K562 (cell line): Measurements from ENCODE around the gene NMNAT2. TPM values are rescaled to one million over a fixed set of nuclear protein-coding genes. Genes with fewer than 3 reads are reported as not detected.
"Not testable (repeated sequence)": the region's sequence is repeated elsewhere in the genome, so short reads cannot be mapped to it uniquely, and the experiment has no call there.

Source experiments
- ATAC-seq: fragments of 200-7000 bp; cut with Tn5 transposase; 3 replicates; pipeline ENCODE4 v1.9.1; 2020; ENCODE audit warnings: moderate library complexity
- BruUV-seq: library from RNA; stranded (reverse); fragments of 400-500 nt; replicated peaks from 2 replicates; lab custom pipeline; 2021; lab: Mats Ljungman, UMichigan
- CTCF ChIA-PET: fragments of 300-600 bp; formaldehyde crosslinking; extraction: SDS; loops from one replicate; lab custom pipeline; 2021; ENCODE audit warnings: low intra/inter-chr PET ratio; lab: Yijun Ruan, JAX
- POLR2A ChIA-PET: fragments of 300-600, 350-650 bp; sonication (Branson Sonifier 250); formaldehyde crosslinking; extraction: SDS; loops from one replicate; lab custom pipeline; 2021; ENCODE audit warnings: antibody characterized with exemption, inconsistent platforms; lab: Yijun Ruan, JAX
- DNase-seq, 4 experiments: peaks; one replicate each; pipeline versions ENCODE4 v3.0.0 to v3.0.0-alpha.2; 2011 to 2018; ENCODE audit warnings: low spot score in 3 of 4, mixed read lengths in 3 of 4; ENCODE audit errors: extremely low read depth in 1 of 4
- FAIRE-seq: peaks from 2 replicates; lab custom pipeline; 2011; peaks lifted over from hg19 to GRCh38; lab: Jason Lieb, UNC
- H2AFZ ChIP-seq: 2 replicates; pipeline ENCODE4 v1.6.0; 2011; ENCODE audit warnings: low read depth, low read length, control low read depth, inconsistent platforms
- H3K27ac ChIP-seq: fragments of 200-600 bp; 3 replicates; pipeline ENCODE4 v1.8.0; 2011; ENCODE audit warnings: low read depth, mild to moderate bottlenecking, control low read depth, inconsistent platforms, low read length, moderate library complexity, mixed read lengths; ENCODE audit errors: extremely low read depth
- H3K27me3 ChIP-seq, 2 experiments: fragments of 300-600 bp in 1 of 2; 2 replicates in 1 of 2; 3 replicates in 1 of 2; pipeline versions ENCODE4 v1.6.0 to v1.8.0; 2011; ENCODE audit warnings: inconsistent platforms in 2 of 2, low read length in 2 of 2, mild to moderate bottlenecking in 1 of 2, mixed read lengths in 1 of 2, moderate library complexity in 1 of 2; ENCODE audit not compliant: control insufficient read depth in 2 of 2, insufficient read depth in 2 of 2
- H3K36me3 ChIP-seq: fragments of 300-600 bp; 3 replicates; pipeline ENCODE4 v1.8.0; 2011; ENCODE audit warnings: mild to moderate bottlenecking, low read length, inconsistent platforms; ENCODE audit not compliant: control insufficient read depth, insufficient read depth
- H3K4me1 ChIP-seq, 2 experiments: fragments of 200-600 bp in 1 of 2; replicated peaks in 1 of 2; 2 replicates in 1 of 2; 3 replicates in 1 of 2; pipeline versions ENCODE4 v1.5.1 to v1.8.0; 2011; ENCODE audit warnings: inconsistent platforms in 2 of 2, low read length in 2 of 2, mild to moderate bottlenecking in 1 of 2, mixed read lengths in 1 of 2, moderate library complexity in 1 of 2; ENCODE audit not compliant: control insufficient read depth in 2 of 2, insufficient read depth in 2 of 2
- H3K4me2 ChIP-seq: 2 replicates; pipeline ENCODE4 v1.6.1; 2011; ENCODE audit warnings: low read length, control low read depth, inconsistent platforms, mixed read lengths; ENCODE audit not compliant: insufficient read depth
- H3K4me3 ChIP-seq: fragments of 200-600 bp; sonication (generic), shearing (Covaris generic); 2 replicates; pipeline ENCODE4 v1.5.1; 2016; ENCODE audit warnings: control low read depth, inconsistent platforms
- H3K79me2 ChIP-seq: fragments of 200-600 bp; 3 replicates; pipeline ENCODE4 v1.8.0; 2011; ENCODE audit warnings: low read length, inconsistent platforms; ENCODE audit not compliant: control insufficient read depth, insufficient read depth
- H3K9ac ChIP-seq, 2 experiments: 2 replicates each; pipeline versions ENCODE4 v1.6.0 to v1.6.1; 2011; ENCODE audit warnings: low read depth in 2 of 2, low read length in 2 of 2, control low read depth in 1 of 2, inconsistent platforms in 1 of 2, mild to moderate bottlenecking in 1 of 2, mixed read lengths in 1 of 2; ENCODE audit not compliant: insufficient read depth in 1 of 2
- H3K9me1 ChIP-seq: one replicate; pipeline ENCODE4 v1.6.0; 2011; ENCODE audit warnings: inconsistent platforms, mild to moderate bottlenecking, low read length, moderate library complexity; ENCODE audit not compliant: control insufficient read depth, insufficient read depth
- H3K9me3 ChIP-seq: replicated peaks from 2 replicates; pipeline ENCODE4 v1.5.1; 2011; ENCODE audit warnings: low read depth, low read length, inconsistent platforms; ENCODE audit not compliant: control insufficient read depth, insufficient read depth
- H4K20me1 ChIP-seq: replicated peaks from 2 replicates; pipeline ENCODE4 v1.6.1; 2011; ENCODE audit warnings: low read length, inconsistent platforms, mixed read lengths; ENCODE audit not compliant: control insufficient read depth, insufficient read depth
- ARID4B ChIP-seq: sonication (generic); formaldehyde crosslinking; IDR thresholded peaks from 2 replicates; pipeline ENCODE4 v1.8.0; 2022; ENCODE audit warnings: mild to moderate bottlenecking, missing genetic modification reagents
- BCOR ChIP-seq: fragments of 450-650 bp; IDR thresholded peaks from 2 replicates; pipeline ENCODE4 v1.6.1; 2016
- BHLHE40 ChIP-seq: IDR thresholded peaks from 2 replicates; pipeline ENCODE4 v1.6.1; 2011; ENCODE audit warnings: low read length, improper control_type of control experiment
- GMEB1 ChIP-seq: fragments of 250-450 bp; sonication (Bioruptor Pico); IDR thresholded peaks from 2 replicates; pipeline ENCODE4 v1.4.0; 2020; ENCODE audit warnings: mild to moderate bottlenecking
- KLF1 ChIP-seq: fragments of 450-650 bp; IDR thresholded peaks from 2 replicates; pipeline ENCODE4 v1.6.1; 2016; ENCODE audit warnings: missing genetic modification characterization, missing compliant biosample characterization
- NFATC3 ChIP-seq: fragments of 450-650 bp; IDR thresholded peaks from 2 replicates; pipeline ENCODE4 v1.6.1; 2017; ENCODE audit warnings: mild to moderate bottlenecking
- PRMT5 ChIP-seq: sonication (generic); formaldehyde crosslinking; IDR thresholded peaks from 2 replicates; pipeline ENCODE4 v1.5.0; 2020; ENCODE audit warnings: missing genetic modification reagents
- SIX5 ChIP-seq, 2 experiments: IDR thresholded peaks; 2 replicates each; pipeline ENCODE4 v1.6.1; 2011; ENCODE audit warnings: low read length in 2 of 2, borderline replicate concordance in 1 of 2, low read depth in 1 of 2, mild to moderate bottlenecking in 1 of 2, moderate library complexity in 1 of 2; ENCODE audit not compliant: insufficient read depth in 1 of 2
- SMARCE1 ChIP-seq: fragments of 450-650 bp; IDR thresholded peaks from 2 replicates; pipeline ENCODE4 v1.7.1; 2016; ENCODE audit warnings: mild to moderate bottlenecking
- ZNF146 ChIP-seq: IDR thresholded peaks from one replicate; pipeline ENCODE4 v1.6.1; 2018; ENCODE audit warnings: missing compliant biosample characterization; ENCODE audit not compliant: unreplicated experiment
- ZNF431 ChIP-seq: sonication (generic); formaldehyde crosslinking; IDR thresholded peaks from 2 replicates; pipeline ENCODE4 v1.8.0; 2022; ENCODE audit warnings: mild to moderate bottlenecking, missing genetic modification reagents
- ZNF507 ChIP-seq: conservative IDR thresholded peaks from 2 replicates; pipeline ENCODE4 v1.6.1; 2017; ENCODE audit warnings: missing genetic modification characterization, missing compliant biosample characterization
- WGBS: fragments of 100-300 bp; shearing (Covaris generic); methylation state at CpG from one replicate; pipeline ENCODE4 v1.1.6; 2016; ENCODE audit warnings: low coverage, mixed read lengths; ENCODE audit not compliant: insufficient coverage; ENCODE audit errors: missing lambda C conversion rate; 5-methylcytosine and 5-hydroxymethylcytosine counted together
- in situ Hi-C: fragments of 300-500 bp; cut with MboI; formaldehyde crosslinking; loops from 4 replicates; pipeline ENCODE4 v1.15.0; 2018; ENCODE audit warnings: inconsistent platforms, mixed read lengths
- intact Hi-C: fragments of 100-400 bp; cut with micrococcal nuclease; formaldehyde crosslinking; loops from 2 replicates; pipeline ENCODE4 v1.14.2; 2022
- polyA plus RNA-seq, 8 experiments: library from polyadenylated mRNA; depleted of rRNA in 4 of 8; stranded (reverse) in 5 of 8; unstranded in 3 of 8; fragments of >200 nt; fragmentation: Nextera tagmentation in 2 of 8; fragmentation: Illumina TruSeq in 1 of 8; extraction: Ambion mirVana in 2 of 8; extraction: Trizol in 1 of 8; gene quantifications; 2 replicates each; pipeline versions ENCODE4 v1.2.1 to v1.2.3, GENCODE V29; 2011 to 2014; ENCODE audit warnings: inconsistent platforms in 1 of 8, missing spikeins in 1 of 8
- total RNA-seq, 7 experiments: library from RNA; depleted of rRNA in 6 of 7; stranded (reverse); fragments of >200 nt in 6 of 7; fragmentation: Illumina TruSeq in 2 of 7; extraction: Trizol in 2 of 7; gene quantifications; 2 replicates each; pipeline versions ENCODE4 v1.2.1 to v1.2.3, GENCODE V29; 2011 to 2021; ENCODE audit warnings: low replicate concordance in 1 of 7

The NMNAT2 gene
- total and polyA plus RNA-seq, 9 of the 15 experiments (the other 6 are each of a cell fraction or from before 2014, with no cell fraction given): not detected

- POLR2A ChIA-PET, in situ Hi-C loops, H4K20me1 ChIP-seq, H3K4me2 ChIP-seq, H3K27ac ChIP-seq, H2AFZ ChIP-seq, ATAC-seq, BruUV-seq, H3K9me3 ChIP-seq, H3K9ac ChIP-seq, CTCF ChIA-PET, intact Hi-C loops, H3K27me3 ChIP-seq, H3K9me1 ChIP-seq, H3K4me3 ChIP-seq, FAIRE-seq, H3K4me1 ChIP-seq, H3K36me3 ChIP-seq, H3K79me2 ChIP-seq, DNase-seq: not testable (repeated sequence)
- peak; percentile 51 for TF ChIP-seq ZNF146 (CRISPR knock-in tag)
- 0 out of 2 replicates have a peak, but pooled peaks have one; percentile 17 for TF ChIP-seq BCOR
- WGBS: 0% methylated on average over 1 of the region's 1 CpG
Measured at GRCh38 chr1:183401565-183401964, 16.6 kb downstream of the NMNAT2 start.

- intact Hi-C loops (no loop called here), in situ Hi-C loops (no loop called here)
- Histone ChIP-seq H3K9me3 (no peaks in the 10 kb centered on the region), H3K9ac (no peak overlapping the region), H2AFZ (no peak overlapping the region), H3K4me3 (no peak overlapping the region), H3K4me1 (no peaks in the 10 kb centered on the region), H3K27ac (no peak overlapping the region), H3K9me1 (no peaks in the 10 kb centered on the region), H4K20me1 (no peaks in the 10 kb centered on the region), H3K27me3 (peaks cover 6% of the 10 kb centered on the region in 2 experiments; a peak in 3 of 5 replicates), H3K79me2 (no peaks in the 10 kb centered on the region), H3K4me2 (no peak overlapping the region), H3K36me3 (no peaks in the 10 kb centered on the region)
- ATAC-seq (no peak), DNase-seq (no peak), FAIRE-seq (no peak)
- 0% methylated on average over 2 of the region's 2 CpGs for WGBS
- CTCF ChIA-PET: no interaction called here
- BruUV-seq: no TSS peak
- POLR2A ChIA-PET: no interaction called here
- no peak for TF ChIP-seq SIX5 (IDR thresholded peaks at IDR 0.05; ENCODE audit: borderline replicate concordance in 1 of 2, insufficient read depth in 1 of 2, low read depth in 1 of 2, low read length in 2 of 2)
- TF ChIP-seq KLF1 (tag): no peak
- no peak for TF ChIP-seq NFATC3
- TF ChIP-seq ZNF431 (CRISPR knock-in tag): no peak
- no peak for TF ChIP-seq SMARCE1
- no peak for TF ChIP-seq ARID4B (CRISPR knock-in tag)
- no peak for TF ChIP-seq BHLHE40
- no peak for TF ChIP-seq ZNF507 (tag)
- no peak for TF ChIP-seq PRMT5 (CRISPR knock-in tag)
- TF ChIP-seq GMEB1 (CRISPR knock-in tag): no peak
Measured at GRCh38 chr1:183394435-183394834, 23.7 kb downstream of the NMNAT2 start.
